Trophoblast cell (in vitro differentiated cells and primary cell): ENCODE data around the gene TXNDC8.

ENCODE experiments used
- DNase-seq, 2 donors: peaks; one replicate each; pipeline ENCODE4 v3.0.0-alpha.2; 2016
- H2AFZ ChIP-seq: 2 replicates; pipeline ENCODE4 v1.6.1; 2013; ENCODE audit warnings: low read length, moderate library complexity, mild to moderate bottlenecking; ENCODE audit not compliant: insufficient read depth, poor library complexity
- H2AK5ac ChIP-seq: 2 replicates; pipeline ENCODE4 v1.6.1; 2013; ENCODE audit warnings: mild to moderate bottlenecking, low read length
- H2BK120ac ChIP-seq: 2 replicates; pipeline ENCODE4 v1.6.1; 2013; ENCODE audit warnings: low read length, mild to moderate bottlenecking, moderate library complexity; ENCODE audit not compliant: insufficient read depth, poor library complexity
- H2BK12ac ChIP-seq: 2 replicates; pipeline ENCODE4 v1.6.1; 2013; ENCODE audit warnings: mild to moderate bottlenecking, low read length, moderate library complexity
- H2BK5ac ChIP-seq: 2 replicates; pipeline ENCODE4 v1.6.1; 2013; ENCODE audit warnings: low read length, low read depth, moderate library complexity, mild to moderate bottlenecking; ENCODE audit not compliant: poor library complexity
- H3K14ac ChIP-seq: 2 replicates; pipeline ENCODE4 v1.6.1; 2013; ENCODE audit warnings: mild to moderate bottlenecking, low read length
- H3K18ac ChIP-seq: 2 replicates; pipeline ENCODE4 v1.6.1; 2013; ENCODE audit warnings: mild to moderate bottlenecking, low read length
- H3K23ac ChIP-seq: 2 replicates; pipeline ENCODE4 v1.6.1; 2013; ENCODE audit warnings: low read length
- H3K27ac ChIP-seq: 2 replicates; pipeline ENCODE4 v1.5.1; 2013; ENCODE audit warnings: low read depth, mild to moderate bottlenecking, inconsistent platforms, low read length, moderate library complexity
- H3K27me3 ChIP-seq: 2 replicates; pipeline ENCODE4 v1.6.1; 2013; ENCODE audit warnings: inconsistent platforms, mild to moderate bottlenecking, low read length, moderate library complexity; ENCODE audit not compliant: insufficient read depth
- H3K36me3 ChIP-seq, 2 experiments: 1 replicate in 1 of 2; 2 replicates in 1 of 2; pipeline ENCODE4 v1.6.1; 2013; ENCODE audit warnings: low read length in 2 of 2, mild to moderate bottlenecking in 2 of 2, moderate library complexity in 1 of 2; ENCODE audit not compliant: insufficient read depth in 2 of 2, control insufficient read depth in 1 of 2
- H3K4ac ChIP-seq: 2 replicates; pipeline ENCODE4 v1.6.1; 2013; ENCODE audit warnings: low read depth, mild to moderate bottlenecking, low read length, moderate library complexity
- H3K4me1 ChIP-seq, 2 experiments: 1 replicate in 1 of 2; 2 replicates in 1 of 2; pipeline ENCODE4 v1.6.1; 2013; ENCODE audit warnings: low read length in 2 of 2, mild to moderate bottlenecking in 2 of 2, moderate library complexity in 1 of 2; ENCODE audit not compliant: insufficient read depth in 2 of 2, control insufficient read depth in 1 of 2
- H3K4me2 ChIP-seq: 2 replicates; pipeline ENCODE4 v1.6.1; 2013; ENCODE audit warnings: inconsistent platforms, mild to moderate bottlenecking, low read length, moderate library complexity
- H3K4me3 ChIP-seq: 2 replicates; pipeline ENCODE4 v1.5.1; 2013; ENCODE audit warnings: mild to moderate bottlenecking, low read depth, low read length, inconsistent platforms
- H3K79me1 ChIP-seq: one replicate; pipeline ENCODE4 v1.6.1; 2013; ENCODE audit warnings: low read length
- H3K79me2 ChIP-seq: 2 replicates; pipeline ENCODE4 v1.6.1; 2013; ENCODE audit warnings: low read length, mild to moderate bottlenecking; ENCODE audit not compliant: control insufficient read depth, insufficient read depth, poor library complexity
- H3K9ac ChIP-seq: 2 replicates; pipeline ENCODE4 v1.6.1; 2013; ENCODE audit warnings: mild to moderate bottlenecking, low read length
- H3K9me3 ChIP-seq: 2 replicates; pipeline ENCODE4 v1.6.1; 2013; ENCODE audit warnings: low read depth, mild to moderate bottlenecking, control low read depth, inconsistent platforms, low read length; ENCODE audit not compliant: insufficient read depth
- H4K12ac ChIP-seq: 2 replicates; pipeline ENCODE4 v1.6.1; 2013; ENCODE audit warnings: low read depth, mild to moderate bottlenecking, low read length, moderate library complexity
- H4K8ac ChIP-seq: 2 replicates; pipeline ENCODE4 v1.6.1; 2013; ENCODE audit warnings: low read depth, mild to moderate bottlenecking, low read length, moderate library complexity
- H4K91ac ChIP-seq: one replicate; pipeline ENCODE4 v1.6.1; 2013; ENCODE audit warnings: low read depth, mild to moderate bottlenecking, low read length, moderate library complexity
- WGBS: extraction: QIAGEN DNeasy Blood & Tissue Kit; methylation state at CpG from one replicate; pipeline ENCODE4 v1.1.7; 2013; ENCODE audit warnings: missing lambda C conversion rate; ENCODE audit not compliant: insufficient read length, insufficient coverage; ENCODE audit errors: extremely low coverage; 5-methylcytosine and 5-hydroxymethylcytosine counted together

TXNDC8 gene

DNA sequence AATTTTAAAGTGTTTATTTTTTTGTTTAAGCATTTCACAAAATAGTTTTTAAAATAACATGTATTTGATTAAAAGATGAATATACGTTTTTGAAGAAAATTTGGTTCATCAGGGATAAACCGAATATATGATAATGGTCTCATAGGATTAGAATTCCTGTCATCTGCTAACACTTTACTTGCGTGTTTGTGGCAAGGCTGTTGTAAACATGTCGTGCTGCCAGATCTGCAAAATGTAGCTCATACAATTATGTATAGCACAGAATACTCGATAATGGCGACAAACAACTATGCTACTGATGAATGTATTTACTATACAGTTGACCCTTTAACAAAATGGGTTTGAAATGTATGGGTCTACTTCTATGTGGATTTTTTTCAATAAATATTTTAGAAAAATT is 7.2 kb upstream of the TXNDC8 start:
- Histone ChIP-seq H3K14ac (no peak overlapping the region), H2BK12ac (no peak overlapping the region), H3K4ac (no peak overlapping the region), H3K27me3 (no peaks in the 10 kb centered on the region), H3K4me1 (no peaks in the 10 kb centered on the region), H2BK120ac (no peak overlapping the region), H3K79me2 (no peaks in the 10 kb centered on the region), H3K79me1 (no peaks in the 10 kb centered on the region), H3K4me3 (no peak overlapping the region), H3K27ac (no peak overlapping the region), H2AK5ac (no peak overlapping the region), H3K9ac (no peak overlapping the region), H4K91ac (no peak overlapping the region), H2AFZ (no peak overlapping the region), H2BK5ac (no peak overlapping the region), H3K4me2 (no peak overlapping the region), H4K12ac (no peak overlapping the region), H4K8ac (no peak overlapping the region), H3K18ac (no peak overlapping the region), H3K36me3 (no peaks in the 10 kb centered on the region), H3K23ac (no peak overlapping the region), H3K9me3 (peaks cover 1% of the 10 kb centered on the region)
- no peak for DNase-seq
- no CpG with 5 or more reads among the region's 6 CpGs for WGBS

DNA sequence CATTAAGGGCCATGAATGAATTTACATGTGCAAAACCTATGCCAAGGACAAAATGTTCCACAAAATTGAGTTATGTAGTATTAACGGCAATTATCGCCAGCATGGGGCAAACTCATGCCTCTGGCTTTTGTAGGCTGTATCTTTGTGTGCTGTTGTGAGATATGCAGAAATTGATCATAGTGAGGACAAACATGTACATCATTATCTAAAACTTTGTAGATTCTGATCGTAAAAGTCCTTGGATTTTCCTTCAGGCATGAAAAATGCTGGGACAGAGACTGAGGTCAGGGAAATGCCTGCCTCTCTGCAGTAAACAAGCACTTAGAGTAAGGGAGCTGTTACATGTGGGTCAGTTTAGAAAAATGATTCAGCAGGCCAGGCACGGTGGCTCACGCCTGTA is 5.9 kb upstream of the TXNDC8 start:
- no peak overlapping the region for H4K91ac ChIP-seq
- no peak overlapping the region for H3K9ac ChIP-seq
- H3K4me3 ChIP-seq, result no peak overlapping the region
- no peaks in the 10 kb centered on the region for H3K9me3 ChIP-seq
- no peaks in the 10 kb centered on the region for H3K27me3 ChIP-seq
- no peaks in the 10 kb centered on the region for H3K4me1 ChIP-seq
- no peak overlapping the region for H3K23ac ChIP-seq
- no peak overlapping the region for H4K12ac ChIP-seq
- no peak overlapping the region for H2AK5ac ChIP-seq
- WGBS, result no CpG with 5 or more reads among the region's 5 CpGs
- H3K4ac ChIP-seq, result no peak overlapping the region
- no peak overlapping the region for H3K27ac ChIP-seq
- H3K79me1 ChIP-seq, result no peaks in the 10 kb centered on the region
- no peak overlapping the region for H2AFZ ChIP-seq
- H3K36me3 ChIP-seq, result no peaks in the 10 kb centered on the region
- no peak overlapping the region for H2BK12ac ChIP-seq
- no peak overlapping the region for H3K4me2 ChIP-seq
- DNase-seq, result peak; percentile 12 to 65
- H2BK120ac ChIP-seq, result no peak overlapping the region
- H3K18ac ChIP-seq, result no peak overlapping the region
- no peaks in the 10 kb centered on the region for H3K79me2 ChIP-seq
- H2BK5ac ChIP-seq, result no peak overlapping the region
- H3K14ac ChIP-seq, result no peak overlapping the region
- H4K8ac ChIP-seq, result no peak overlapping the region

DNA sequence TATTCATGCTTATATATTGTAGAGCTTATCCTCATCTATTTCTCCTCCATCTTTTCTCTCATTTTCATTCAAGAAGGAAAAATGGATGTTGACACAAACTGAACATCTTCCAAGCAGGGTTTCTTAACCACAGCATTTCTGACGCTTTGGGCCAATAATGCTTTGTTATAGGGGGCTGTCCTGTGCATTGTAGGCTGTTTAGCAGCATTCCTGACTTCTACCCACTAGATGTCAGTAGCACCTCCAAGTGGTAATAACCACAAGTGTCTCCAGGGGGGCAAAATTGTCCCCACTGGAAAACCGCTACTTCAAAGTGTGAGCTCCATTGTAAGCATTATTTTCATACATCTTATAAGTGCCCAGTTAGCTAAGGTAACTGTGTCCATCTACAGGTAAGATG is 2.6 kb upstream of the TXNDC8 start:
- DNase-seq, result no peak
- Histone ChIP-seq H3K14ac (no peak overlapping the region), H3K27ac (no peak overlapping the region), H3K4me1 (no peaks in the 10 kb centered on the region), H3K27me3 (no peaks in the 10 kb centered on the region), H4K91ac (no peak overlapping the region), H4K12ac (no peak overlapping the region), H3K36me3 (no peaks in the 10 kb centered on the region), H2AFZ (no peak overlapping the region), H2BK12ac (no peak overlapping the region), H2BK120ac (no peak overlapping the region), H3K4me3 (no peak overlapping the region), H3K18ac (no peak overlapping the region), H3K9ac (no peak overlapping the region), H2BK5ac (no peak overlapping the region), H3K23ac (no peak overlapping the region), H3K9me3 (no peaks in the 10 kb centered on the region), H3K4ac (no peak overlapping the region), H4K8ac (no peak overlapping the region), H3K79me1 (no peaks in the 10 kb centered on the region), H3K4me2 (no peak overlapping the region), H3K79me2 (no peaks in the 10 kb centered on the region), H2AK5ac (no peak overlapping the region)
- WGBS, result no CpG with 5 or more reads among the region's 2 CpGs

DNA sequence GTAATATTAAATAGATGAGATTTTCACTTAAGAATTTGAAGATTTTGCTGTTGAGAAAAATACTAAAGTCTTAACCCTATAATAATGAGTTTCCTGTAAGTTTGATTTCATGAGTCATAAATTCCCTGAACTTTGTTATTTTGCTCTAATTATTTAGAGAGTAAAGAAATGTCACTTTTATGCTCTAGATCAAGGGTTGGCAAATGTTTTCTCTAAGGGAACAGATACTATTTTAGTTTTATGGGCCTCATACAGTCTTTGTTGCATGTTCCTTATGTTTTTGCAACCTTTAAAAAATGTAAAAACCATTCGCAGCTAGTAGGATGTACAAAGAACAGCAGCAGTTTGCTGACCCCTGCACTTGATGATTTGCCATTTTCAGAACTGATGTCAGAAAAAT is 480 bp upstream of the TXNDC8 start:
- Histone ChIP-seq H3K9me3 (no peaks in the 10 kb centered on the region), H3K4ac (no peak overlapping the region), H3K4me2 (no peak overlapping the region), H3K4me1 (no peaks in the 10 kb centered on the region), H3K23ac (no peak overlapping the region), H3K14ac (no peak overlapping the region), H3K79me2 (no peaks in the 10 kb centered on the region), H3K4me3 (no peak overlapping the region), H4K12ac (no peak overlapping the region), H2BK120ac (no peak overlapping the region), H4K8ac (no peak overlapping the region), H3K27me3 (no peaks in the 10 kb centered on the region), H4K91ac (no peak overlapping the region), H3K18ac (no peak overlapping the region), H2BK12ac (no peak overlapping the region), H2AFZ (no peak overlapping the region), H2AK5ac (no peak overlapping the region), H2BK5ac (no peak overlapping the region), H3K27ac (no peak overlapping the region), H3K9ac (no peak overlapping the region), H3K36me3 (no peaks in the 10 kb centered on the region), H3K79me1 (no peaks in the 10 kb centered on the region)
- WGBS, result no CpG with 5 or more reads among the region's 1 CpG
- no peak for DNase-seq
